Liver (tissue), 9 donors: ENCODE data around the gene BCAS1. TPM values are rescaled to one million over a fixed set of nuclear protein-coding genes. Genes with fewer than 3 reads are reported as not detected.

Experiments used
- DNase-seq: peaks from one replicate; pipeline ENCODE4 v3.0.0-alpha.2; 2017; ENCODE audit warnings: low spot score
- H3K27ac ChIP-seq, 2 donors: one replicate each; pipeline ENCODE4 v1.7.0; 2013; ENCODE audit warnings: inconsistent platforms in 2 of 2, low read length in 2 of 2, control low read depth in 1 of 2, low read depth in 1 of 2, mild to moderate bottlenecking in 1 of 2
- H3K27me3 ChIP-seq, 4 donors: one replicate each; pipeline versions ENCODE4 v1.6.1 to v1.7.0; 2013; ENCODE audit warnings: low read length in 3 of 4, inconsistent platforms in 1 of 4, mild to moderate bottlenecking in 1 of 4, moderate library complexity in 1 of 4; ENCODE audit not compliant: control insufficient read depth in 4 of 4, insufficient read depth in 4 of 4
- H3K36me3 ChIP-seq, 4 donors: one replicate each; pipeline versions ENCODE4 v1.6.1 to v1.7.0; 2013; ENCODE audit warnings: low read length in 3 of 4, mild to moderate bottlenecking in 3 of 4, low read depth in 1 of 4, moderate library complexity in 1 of 4; ENCODE audit not compliant: control insufficient read depth in 4 of 4, insufficient read depth in 3 of 4
- H3K4me1 ChIP-seq, 4 donors: one replicate each; pipeline versions ENCODE4 v1.6.1 to v1.7.0; 2013; ENCODE audit warnings: low read length in 3 of 4, mild to moderate bottlenecking in 3 of 4, moderate library complexity in 1 of 4; ENCODE audit not compliant: control insufficient read depth in 4 of 4, insufficient read depth in 4 of 4
- H3K4me3 ChIP-seq, 3 donors: one replicate each; pipeline versions ENCODE4 v1.6.1 to v1.7.0; 2013; ENCODE audit warnings: low read length in 3 of 3, control low read depth in 1 of 3, low read depth in 1 of 3, mild to moderate bottlenecking in 1 of 3
- H3K9ac ChIP-seq, 2 donors: one replicate each; pipeline ENCODE4 v1.7.0; 2013; ENCODE audit warnings: low read length in 2 of 2, mild to moderate bottlenecking in 2 of 2, moderate library complexity in 2 of 2, control low read depth in 1 of 2, low read depth in 1 of 2
- H3K9me3 ChIP-seq, 4 donors: one replicate each; pipeline versions ENCODE4 v1.6.1 to v1.7.0; 2013; ENCODE audit warnings: low read length in 3 of 4; ENCODE audit not compliant: control insufficient read depth in 4 of 4
- ATF3 ChIP-seq: IDR thresholded peaks from 2 replicates; pipeline ENCODE4 v1.6.1; 2016; ENCODE audit warnings: antibody characterized with exemption
- CTCF ChIP-seq: fragments of 150-350 bp; IDR thresholded peaks from 2 replicates; pipeline ENCODE4 v1.5.1; 2017; ENCODE audit warnings: improper control_type of control experiment, low read depth, low read length; ENCODE audit not compliant: missing input control
- EGR1 ChIP-seq, 2 donors: IDR thresholded peaks; 2 replicates each; pipeline ENCODE4 v1.6.1; 2016 to 2018; ENCODE audit warnings: antibody characterized with exemption in 2 of 2, low read depth in 2 of 2
- FOXA1 ChIP-seq: IDR thresholded peaks from 2 replicates; pipeline ENCODE4 v1.6.1; 2016; ENCODE audit warnings: antibody characterized with exemption
- FOXA2 ChIP-seq: IDR thresholded peaks from 2 replicates; pipeline ENCODE4 v1.6.1; 2016; ENCODE audit warnings: antibody characterized with exemption
- GABPA ChIP-seq, 2 donors: IDR thresholded peaks in 1 of 2; conservative IDR thresholded peaks in 1 of 2; 2 replicates each; pipeline ENCODE4 v1.6.1; 2016; ENCODE audit warnings: antibody characterized with exemption in 2 of 2, mild to moderate bottlenecking in 1 of 2, moderate library complexity in 1 of 2
- HNF4A ChIP-seq, 2 donors: conservative IDR thresholded peaks; 2 replicates each; pipeline ENCODE4 v1.6.1; 2016; ENCODE audit warnings: antibody characterized with exemption in 2 of 2, mild to moderate bottlenecking in 2 of 2
- HNF4G ChIP-seq: IDR thresholded peaks from 2 replicates; pipeline ENCODE4 v1.6.1; 2016; ENCODE audit warnings: antibody characterized with exemption
- JUND ChIP-seq, 2 donors: IDR thresholded peaks; 2 replicates each; pipeline ENCODE4 v1.6.1; 2016; ENCODE audit warnings: antibody characterized with exemption in 2 of 2
- MAX ChIP-seq: IDR thresholded peaks from 2 replicates; pipeline ENCODE4 v1.6.1; 2016; ENCODE audit warnings: antibody characterized with exemption
- NR2F2 ChIP-seq: IDR thresholded peaks from 2 replicates; pipeline ENCODE4 v1.6.1; 2016; ENCODE audit warnings: antibody characterized with exemption
- RAD21 ChIP-seq, 2 donors: IDR thresholded peaks; 2 replicates each; pipeline ENCODE4 v1.6.1; 2016; ENCODE audit warnings: antibody characterized with exemption in 2 of 2, mild to moderate bottlenecking in 2 of 2
- REST ChIP-seq: IDR thresholded peaks from 2 replicates; pipeline ENCODE4 v1.6.1; 2016; ENCODE audit warnings: antibody characterized with exemption, mild to moderate bottlenecking
- SP1 ChIP-seq: IDR thresholded peaks from 2 replicates; pipeline ENCODE4 v1.6.1; 2018; ENCODE audit warnings: antibody characterized with exemption, mild to moderate bottlenecking
- TAF1 ChIP-seq: conservative IDR thresholded peaks from 2 replicates; pipeline ENCODE4 v1.6.1; 2016; ENCODE audit warnings: antibody characterized with exemption, mild to moderate bottlenecking
- YY1 ChIP-seq: IDR thresholded peaks from 2 replicates; pipeline ENCODE4 v1.6.1; 2016; ENCODE audit warnings: antibody characterized with exemption, mild to moderate bottlenecking
- WGBS: extraction: QIAGEN DNeasy Blood & Tissue Kit; methylation state at CpG from one replicate; pipeline ENCODE4 v1.1.7; 2013; 5-methylcytosine and 5-hydroxymethylcytosine counted together
- polyA plus RNA-seq, 2 donors: library from polyadenylated mRNA; stranded (reverse) in 1 of 2; unstranded in 1 of 2; fragments of 200-250 nt in 1 of 2; fragments of >200 nt in 1 of 2; fragmentation: Nextera tagmentation in 1 of 2; extraction: Ambion mirVana in 1 of 2; gene quantifications; one replicate each; pipeline versions ENCODE4 v1.2.1 to v1.2.3, GENCODE V29; 2013 to 2015
- total RNA-seq, 2 donors: library from RNA; depleted of rRNA; stranded (reverse); fragments of >200 nt; gene quantifications; one replicate each; pipeline ENCODE4 v1.2.3, GENCODE V29; 2014
- donor health status: healthy.
- donor health status: healthy.
- donor health status: healthy.
- donor health status: healthy.
- donor health status: healthy.

The BCAS1 gene
- total and polyA plus RNA-seq, 4 donors, result under 0.01 to 0.93 (median 0.04) TPM

GRCh38 chr20:53950031-53950430 is 120.4 kb downstream of the BCAS1 start:
- no peaks in the 10 kb centered on the region for H3K9me3 ChIP-seq
- H3K27ac ChIP-seq, result no peak overlapping the region
- no peaks in the 10 kb centered on the region for H3K27me3 ChIP-seq
- no peak overlapping the region for H3K9ac ChIP-seq
- no peaks in the 10 kb centered on the region for H3K4me1 ChIP-seq
- no peak overlapping the region for H3K4me3 ChIP-seq
- DNase-seq, result no peak
- no peaks in the 10 kb centered on the region for H3K36me3 ChIP-seq
- TF ChIP-seq REST (no peak), CTCF (no peak), RAD21 (IDR thresholded peaks at IDR 0.05) (no peak), FOXA1 (no peak), ATF3 (no peak), TAF1 (no peak), HNF4A (conservative IDR thresholded peaks at IDR 0.05) (no peak), SP1 (no peak), MAX (no peak), JUND (IDR thresholded peaks at IDR 0.05) (no peak), NR2F2 (no peak), FOXA2 (no peak), GABPA (IDR thresholded peaks at IDR 0.05 in 1 of 2, conservative IDR thresholded peaks at IDR 0.05 in 1 of 2) (no peak), YY1 (no peak), HNF4G (no peak)
- WGBS, result 67% methylated on average over 7 of the region's 7 CpGs

GRCh38 chr20:53949319-53949839 is 121.0 kb downstream of the BCAS1 start:
- no peak overlapping the region for H3K9ac ChIP-seq
- H3K27me3 ChIP-seq, result no peaks in the 10 kb centered on the region
- H3K9me3 ChIP-seq, result no peaks in the 10 kb centered on the region
- 65% methylated on average over 10 of the region's 10 CpGs for WGBS
- no peak overlapping the region for H3K4me3 ChIP-seq
- no peak overlapping the region for H3K27ac ChIP-seq
- no peaks in the 10 kb centered on the region for H3K4me1 ChIP-seq
- no peak for TF ChIP-seq FOXA1
- no peak for TF ChIP-seq REST
- TF ChIP-seq JUND (IDR thresholded peaks at IDR 0.05), result no peak
- TF ChIP-seq EGR1 (IDR thresholded peaks at IDR 0.05; ENCODE audit: low read depth in 2 of 2), result no peak
- no peak for TF ChIP-seq ATF3
- TF ChIP-seq SP1, result no peak
- H3K36me3 ChIP-seq, result no peaks in the 10 kb centered on the region
- DNase-seq, result no peak
